ENCODE data around the gene STMN3.

The STMN3 gene

GRCh38 chr20:63696306-63696627 lies 43.0 kb upstream of the STMN3 start:
- POLR2A ChIA-PET (ENCODE audit: low non-redundant PET), result interaction anchor here (0.9 to 1.0 kb wide), 2 partner anchors 11 to 54 kb away, joined by 4 read pairs; no protein-coding TSS in a partner anchor
- no peak for TF ChIP-seq CTCF (conservative IDR thresholded peaks at IDR 0.05; ENCODE audit: low read depth)
- CTCF ChIA-PET, result interaction anchor here (0.6 to 1.8 kb wide), 2 partner anchors 10 to 62 kb away, joined by 3 to 7 read pairs; no protein-coding TSS in a partner anchor
- peak; percentile 95 for DNase-seq (ENCODE audit: low spot score)
- peak overlapping the region; percentile 97 for H3K27ac ChIP-seq

GRCh38 chr20:63695424-63696305 lies 42.4 kb upstream of the STMN3 start:
- H3K27ac ChIP-seq, result peak overlapping the region; percentile 97

GRCh38 chr20:63694584-63695423 lies 41.6 kb upstream of the STMN3 start:
- TF ChIP-seq CTCF (conservative IDR thresholded peaks at IDR 0.05; ENCODE audit: low read depth), result no peak
- ChIA-PET CTCF (interaction anchor here (1.2 kb wide), 1 partner anchor 101 kb away, joined by 3 read pairs; no protein-coding TSS in a partner anchor), POLR2A (ENCODE audit: low non-redundant PET) (no interaction called here)
- no peak for DNase-seq (ENCODE audit: low spot score)
- peak overlapping the region; percentile 97 for H3K27ac ChIP-seq

More at GRCh38 chr20:63695424-63696305, 42.4 kb upstream of the STMN3 start:
- CTCF ChIA-PET, result interaction anchor here (0.6 to 1.8 kb wide), 2 partner anchors 10 to 61 kb away, joined by 3 to 7 read pairs; no protein-coding TSS in a partner anchor
- DNase-seq (ENCODE audit: low spot score), result no peak
- POLR2A ChIA-PET (ENCODE audit: low non-redundant PET), result interaction anchor here (0.9 kb wide), 1 partner anchor 12 kb away, joined by 4 read pairs; no protein-coding TSS in a partner anchor
- TF ChIP-seq CTCF (conservative IDR thresholded peaks at IDR 0.05; ENCODE audit: low read depth), result no peak

- POLR2A ChIA-PET (ENCODE audit: low non-redundant PET), result no interaction called here
- CTCF ChIA-PET, result interaction anchor here (1.2 kb wide), 1 partner anchor 102 kb away, joined by 3 read pairs; no protein-coding TSS in a partner anchor
- TF ChIP-seq CTCF (conservative IDR thresholded peaks at IDR 0.05; ENCODE audit: low read depth), result no peak
- no peak for DNase-seq (ENCODE audit: low spot score)
- peak overlapping the region; percentile 97 for H3K27ac ChIP-seq
Measured at GRCh38 chr20:63693733-63694583, 40.7 kb upstream of the STMN3 start.

GRCh38 chr20:63693083-63693732 lies 40.0 kb upstream of the STMN3 start:
- ChIA-PET POLR2A (ENCODE audit: low non-redundant PET) (interaction anchor here (1.4 kb wide), 1 partner anchor 10 kb away, joined by 5 read pairs; no protein-coding TSS in a partner anchor), CTCF (no interaction called here)
- peak overlapping the region; percentile 89 for H3K27ac ChIP-seq
- no peak for DNase-seq (ENCODE audit: low spot score)
- no peak for TF ChIP-seq CTCF (conservative IDR thresholded peaks at IDR 0.05; ENCODE audit: low read depth)
